Raji (cell line): ENCODE results near the gene SETD5.

Experiments
- POLR2A ChIP-seq: IDR thresholded peaks from 2 replicates; pipeline ENCODE4 v1.6.1; 2011; ENCODE audit warnings: low read depth, low read length, control low read depth; ENCODE audit not compliant: insufficient read depth

Gene SETD5

DNA sequence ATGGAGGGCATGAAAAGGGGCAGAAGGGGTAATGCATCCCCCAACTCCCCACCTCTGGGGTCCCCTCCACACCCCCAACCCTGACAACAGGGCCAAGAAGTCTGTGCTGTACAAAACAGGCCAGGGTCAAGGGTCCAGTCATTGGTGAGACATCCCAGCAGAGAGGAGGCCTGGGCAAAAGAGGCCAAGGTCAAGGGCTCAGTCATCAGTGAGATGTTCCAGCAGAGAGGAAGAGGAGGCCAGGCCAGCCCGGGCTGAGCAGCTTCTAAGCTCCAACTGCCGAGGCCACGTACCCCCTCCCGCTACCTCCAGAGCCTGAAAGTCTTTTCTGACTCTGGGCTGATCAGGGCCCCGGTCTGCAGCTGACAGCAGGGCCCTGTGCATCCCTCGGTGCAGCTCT is 103.8 kb downstream of the SETD5 start:
- TF ChIP-seq POLR2A = no peak

DNA sequence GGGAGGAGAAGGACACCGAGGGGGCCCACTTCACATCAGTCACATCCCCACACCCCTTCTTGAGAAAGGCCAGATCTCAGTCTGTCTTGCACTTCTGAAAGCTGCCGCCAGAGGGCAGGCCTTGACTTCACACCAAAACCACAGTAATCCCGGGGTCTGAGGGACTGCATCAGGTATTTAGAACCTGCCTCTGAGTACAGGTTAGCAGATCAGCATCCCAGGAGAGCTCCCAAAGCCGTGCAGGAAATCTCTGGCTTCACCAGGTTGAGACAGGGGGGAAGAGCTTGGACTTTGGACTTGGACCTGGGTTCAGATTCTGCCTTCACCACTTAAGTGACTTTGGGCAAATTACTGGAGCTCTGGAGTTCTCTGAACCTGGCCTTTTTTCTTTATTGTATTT is 105.9 kb downstream of the SETD5 start:
- no peak for TF ChIP-seq POLR2A

DNA sequence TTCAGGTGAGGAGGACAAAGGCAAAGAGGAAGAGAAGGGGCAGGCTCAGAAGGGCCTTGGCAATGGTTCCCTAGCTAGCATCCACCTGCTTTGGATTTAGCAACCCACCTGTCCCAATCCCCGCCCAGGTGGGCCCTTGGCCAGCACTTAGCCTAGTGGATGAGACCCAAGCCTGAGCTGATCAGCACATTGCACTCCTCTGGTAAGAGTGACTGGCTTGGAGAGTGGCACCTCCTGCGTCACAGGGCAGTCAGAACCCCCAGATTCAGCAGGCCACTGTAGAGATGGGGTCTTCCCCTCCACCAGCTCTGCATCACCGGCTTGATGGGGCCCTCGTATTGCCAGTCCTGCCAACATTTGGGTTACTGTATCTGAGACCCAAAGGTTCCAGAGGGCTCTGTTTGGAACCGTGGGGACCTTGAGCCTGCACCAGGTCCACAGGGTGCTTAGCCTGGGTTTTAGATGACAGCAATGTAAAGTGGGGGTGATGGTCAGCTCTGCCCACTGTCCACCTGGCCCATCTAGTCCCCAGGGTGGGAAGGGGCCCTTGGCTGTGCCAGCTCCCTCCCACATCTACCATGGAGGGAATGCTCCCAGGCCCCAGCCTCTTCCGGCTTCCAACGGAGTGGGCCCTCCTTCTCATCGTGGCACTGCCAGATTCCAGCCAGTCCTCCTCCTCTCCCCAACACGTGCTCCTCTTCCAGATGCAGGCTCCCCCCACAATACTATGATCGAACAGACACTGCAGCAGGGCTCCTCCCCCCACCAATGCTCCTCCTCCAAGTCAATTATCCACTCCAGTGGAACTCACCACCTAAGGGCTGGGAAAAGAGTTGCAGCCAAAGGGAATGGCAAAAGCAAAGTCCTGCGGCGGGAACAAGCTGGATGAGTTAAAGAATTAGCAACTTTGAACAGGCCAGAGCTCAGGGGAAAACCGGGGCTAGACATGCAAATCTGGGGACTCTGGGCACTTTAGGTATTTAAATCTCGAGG is 110.5 kb downstream of the SETD5 start:
- TF ChIP-seq POLR2A = no peak

DNA sequence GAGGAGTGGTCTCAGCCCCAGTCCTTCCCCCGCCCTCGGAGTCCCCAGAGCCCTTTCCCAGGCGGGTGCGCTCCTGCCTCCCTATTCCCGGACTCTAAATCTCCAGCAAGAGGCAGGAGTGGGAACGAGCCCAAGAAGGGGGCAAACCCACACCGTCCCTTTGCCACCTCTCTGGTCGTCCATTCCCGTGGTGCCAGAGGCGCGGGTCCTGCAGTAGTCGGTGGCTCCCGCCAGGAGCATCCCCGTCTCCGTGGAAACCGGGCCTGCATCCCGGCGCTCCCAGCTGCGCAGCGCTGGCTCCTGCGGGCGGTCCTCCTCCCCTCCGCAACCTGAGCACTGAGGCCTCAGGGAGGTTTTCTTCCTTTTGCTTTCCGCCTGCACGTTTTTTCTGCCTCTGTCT is 111.4 kb downstream of the SETD5 start:
- no peak for TF ChIP-seq POLR2A

DNA sequence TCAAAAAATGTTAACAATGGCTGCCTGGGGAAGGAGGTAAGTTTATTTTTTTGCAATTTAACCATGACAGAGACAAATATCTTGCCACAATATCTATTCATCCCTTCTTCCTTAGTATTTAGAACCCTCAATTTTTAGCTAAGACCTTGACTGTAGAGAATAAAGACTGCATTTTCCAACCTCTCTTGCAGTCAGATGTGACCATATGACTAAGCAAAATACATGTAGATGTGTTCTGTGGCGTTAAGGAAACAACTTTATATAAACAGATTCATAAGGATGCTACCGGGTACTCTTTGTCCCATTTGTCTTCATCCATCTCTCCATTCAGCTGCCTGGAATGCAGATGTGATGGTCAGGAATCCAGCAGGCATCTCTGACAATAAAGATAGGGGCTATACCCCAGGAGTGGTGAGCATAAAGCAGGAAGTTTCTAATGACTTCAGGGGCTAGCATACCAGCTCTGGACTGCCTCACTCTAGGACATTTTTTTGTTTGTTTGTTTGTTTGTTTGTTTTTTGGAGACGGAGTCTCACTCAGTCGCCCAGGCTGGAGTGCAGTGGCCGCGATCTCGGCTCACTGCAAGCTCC is 115.1 kb downstream of the SETD5 start:
- no peak for TF ChIP-seq POLR2A

DNA sequence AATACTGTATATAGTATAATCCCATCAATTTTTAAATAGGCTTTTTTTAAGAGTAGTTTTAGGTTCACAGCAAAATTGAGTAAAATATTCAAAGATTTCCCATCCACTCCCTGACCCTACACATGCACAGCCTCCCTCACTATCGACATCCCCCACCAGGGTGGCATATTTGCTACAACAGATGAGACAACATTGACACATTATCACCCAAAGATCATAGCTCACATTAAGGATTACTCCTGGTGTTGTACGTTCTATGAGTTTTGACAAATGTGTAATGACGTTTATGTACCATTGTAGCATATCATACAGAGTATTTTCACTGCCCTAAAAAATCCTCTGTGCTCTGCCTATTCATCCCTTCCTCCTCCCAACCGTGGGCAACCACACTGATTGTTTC is 116.9 kb downstream of the SETD5 start:
- TF ChIP-seq POLR2A = no peak

DNA sequence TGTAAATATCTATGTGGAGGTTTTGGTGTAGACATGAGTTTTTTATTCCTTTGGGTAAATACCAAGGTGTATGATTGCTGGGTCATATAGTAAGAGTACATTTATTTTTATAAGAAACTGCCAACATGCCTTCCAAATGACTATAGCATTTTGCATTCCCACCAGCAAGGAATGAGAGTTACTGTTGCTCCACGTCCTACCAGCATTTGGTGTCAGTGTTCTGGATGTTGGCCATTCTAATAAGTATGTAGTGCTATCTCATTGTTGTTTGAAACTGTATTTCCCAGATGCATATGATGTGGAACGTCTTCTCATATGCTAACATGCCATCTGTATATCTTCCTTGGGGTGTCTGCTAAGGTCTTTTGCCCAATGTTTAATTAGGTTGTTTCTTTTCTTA is 117.5 kb downstream of the SETD5 start:
- no peak for TF ChIP-seq POLR2A

DNA sequence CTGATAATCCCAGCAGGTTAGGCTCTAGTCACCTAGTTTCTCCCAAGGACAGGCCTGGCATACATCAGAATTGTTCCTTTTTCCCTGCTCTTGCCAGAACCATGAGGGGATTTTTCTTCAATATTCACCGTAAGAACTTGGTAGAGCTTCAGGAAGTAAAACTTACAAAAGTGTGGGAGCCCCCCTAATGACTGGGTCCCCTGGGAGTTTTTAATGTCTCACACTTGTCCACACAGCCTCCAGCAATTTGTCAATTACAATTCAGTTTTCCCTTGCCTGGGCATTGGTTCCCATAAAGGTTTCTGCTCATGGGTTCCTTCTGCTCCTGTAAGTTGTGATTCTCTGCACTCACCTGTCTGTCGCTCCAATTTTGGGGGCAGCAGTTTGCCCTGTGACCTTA is 127.7 kb downstream of the SETD5 start:
- TF ChIP-seq POLR2A = no peak
